Naive thymus-derived CD4-positive, alpha-beta T cell (primary cell): ENCODE measurements around the gene MROH8. TPM values are rescaled to one million over a fixed set of nuclear protein-coding genes. Genes with fewer than 3 reads are reported as not detected.
"Not testable (repeated sequence)": the region's sequence is repeated elsewhere in the genome, so short reads cannot be mapped to it uniquely, and the experiment has no call there.

Experiments
- ATAC-seq: fragments of 150-1000 bp; cut with Tn5 transposase; 2 replicates; pipeline ENCODE4 v1.10.0; 2021; ENCODE audit warnings: mild to moderate bottlenecking, moderate library complexity
- CTCF ChIA-PET: fragments of 350-600 bp; sonication (Branson Sonifier 250); formaldehyde crosslinking; loops from one replicate; lab custom pipeline; 2021; ENCODE audit warnings: antibody characterized with exemption; lab: Charles Lee
- POLR2A ChIA-PET: fragments of 350-600 bp; sonication (Branson Sonifier 250); formaldehyde crosslinking; loops from one replicate; lab custom pipeline; 2021; ENCODE audit warnings: antibody characterized with exemption, inconsistent platforms; lab: Charles Lee
- DNase-seq, 9 donors: peaks; one replicate each; pipeline versions ENCODE4 v3.0.0 to v3.0.0-alpha.2; 2020 to 2022; ENCODE audit warnings: mixed read lengths in 1 of 9
- H3K27ac ChIP-seq: one replicate; pipeline ENCODE4 v1.7.0; 2013; ENCODE audit warnings: mild to moderate bottlenecking, low read depth, low read length, moderate library complexity
- H3K27me3 ChIP-seq, 2 donors: one replicate each; pipeline ENCODE4 v1.7.0; 2013; ENCODE audit warnings: low read length in 2 of 2, mild to moderate bottlenecking in 2 of 2, moderate library complexity in 2 of 2; ENCODE audit not compliant: control insufficient read depth in 2 of 2, insufficient read depth in 2 of 2
- H3K36me3 ChIP-seq, 3 experiments: 1 replicate in 2 of 3; 2 replicates in 1 of 3; pipeline ENCODE4 v1.7.0; 2013; ENCODE audit warnings: low read length in 3 of 3, mild to moderate bottlenecking in 3 of 3, moderate library complexity in 1 of 3; ENCODE audit not compliant: insufficient read depth in 3 of 3, control insufficient read depth in 2 of 3
- H3K4me1 ChIP-seq, 2 donors: one replicate each; pipeline ENCODE4 v1.7.0; 2013; ENCODE audit warnings: low read length in 2 of 2, mild to moderate bottlenecking in 2 of 2, moderate library complexity in 1 of 2; ENCODE audit not compliant: control insufficient read depth in 2 of 2, insufficient read depth in 2 of 2
- H3K4me3 ChIP-seq: 2 replicates; pipeline ENCODE4 v1.7.0; 2013; ENCODE audit warnings: mild to moderate bottlenecking, low read length
- H3K9me3 ChIP-seq, 3 experiments: 1 replicate in 2 of 3; 2 replicates in 1 of 3; pipeline ENCODE4 v1.7.0; 2013; ENCODE audit warnings: low read length in 3 of 3; ENCODE audit not compliant: control insufficient read depth in 2 of 3
- H3K27ac Mint-ChIP-seq, 9 donors: one replicate each; pipeline ENCODE4 v1.8.0; 2020 to 2022; ENCODE audit warnings: mixed read lengths in 9 of 9, mild to moderate bottlenecking in 8 of 9, moderate library complexity in 5 of 9, inconsistent platforms in 2 of 9
- H3K27me3 Mint-ChIP-seq, 5 donors: one replicate each; pipeline ENCODE4 v1.8.0; 2021 to 2022; ENCODE audit warnings: mixed read lengths in 5 of 5, mild to moderate bottlenecking in 1 of 5
- H3K36me3 Mint-ChIP-seq, 5 donors: one replicate each; pipeline ENCODE4 v1.8.0; 2020 to 2022; ENCODE audit warnings: mixed read lengths in 5 of 5, mild to moderate bottlenecking in 3 of 5, inconsistent platforms in 1 of 5
- H3K4me1 Mint-ChIP-seq, 7 donors: one replicate each; pipeline ENCODE4 v1.8.0; 2020 to 2022; ENCODE audit warnings: mixed read lengths in 7 of 7, mild to moderate bottlenecking in 3 of 7, inconsistent platforms in 1 of 7
- H3K4me3 Mint-ChIP-seq, 10 donors: one replicate each; pipeline ENCODE4 v1.8.0; 2020 to 2022; ENCODE audit warnings: mild to moderate bottlenecking in 10 of 10, mixed read lengths in 10 of 10, moderate library complexity in 6 of 10, inconsistent platforms in 2 of 10
- H3K9me3 Mint-ChIP-seq, 11 donors: one replicate each; pipeline ENCODE4 v1.8.0; 2020 to 2022; ENCODE audit warnings: mixed read lengths in 11 of 11, mild to moderate bottlenecking in 4 of 11, inconsistent platforms in 1 of 11, moderate library complexity in 1 of 11
- intact Hi-C, 2 donors: fragments of 100-400 bp; cut with micrococcal nuclease; formaldehyde crosslinking; loops; one replicate each; pipeline ENCODE4 v1.15.1; 2023
- polyA plus RNA-seq, 2 donors: library from polyadenylated mRNA; unstranded; fragments of 300-500 nt; fragmentation: Illumina TruSeq; gene quantifications; one replicate each; pipeline ENCODE4 v1.2.3, GENCODE V29; 2021
- total RNA-seq, 6 experiments: library from RNA in 5 of 6; stranded (reverse) in 5 of 6; gene quantifications; 1 replicate in 5 of 6; 2 replicates in 1 of 6; pipeline ENCODE4 v1.2.3 and lab custom pipeline; 2021 to 2026

The MROH8 gene
- total and polyA plus RNA-seq, 7 experiments from 2014 or later: 0.59 to 1.9 (median 1.6) TPM

DNA sequence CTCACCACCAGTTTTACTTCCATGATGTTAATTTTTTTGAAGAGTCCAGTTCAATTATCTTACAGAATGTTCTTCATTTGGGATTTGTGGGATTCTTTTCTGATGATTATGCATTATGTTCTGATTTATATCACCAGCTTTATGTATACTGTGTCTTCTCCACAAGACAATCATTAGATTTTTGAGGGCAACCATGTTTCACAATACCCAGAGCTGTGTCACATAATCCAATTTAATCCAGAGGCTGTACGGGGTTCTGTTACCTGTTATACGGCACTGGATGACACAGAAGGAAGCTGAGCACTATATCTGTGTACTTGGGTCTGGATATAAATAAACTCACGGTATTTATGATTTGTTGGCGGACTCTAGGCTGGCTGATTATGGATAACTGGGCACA lies 41.8 kb downstream of the MROH8 start:
- peaks cover 0 to 11% (median 0%) of the 10 kb centered on the region in 5 donors for H3K27me3 Mint-ChIP-seq
- no peak overlapping the region for H3K4me3 Mint-ChIP-seq
- POLR2A ChIA-PET: no interaction called here
- no peaks in the 10 kb centered on the region for H3K27me3 ChIP-seq
- CTCF ChIA-PET: no interaction called here
- H3K36me3 Mint-ChIP-seq: peaks cover 0 to 5% (median 4%) of the 10 kb centered on the region in 5 donors
- H3K9me3 ChIP-seq: no peaks in the 10 kb centered on the region
- H3K27ac ChIP-seq: no peak overlapping the region
- ATAC-seq (no peak), DNase-seq (no peak)
- intact Hi-C loops: no loop called here
- no peak overlapping the region for H3K4me3 ChIP-seq
- peaks cover 0 to 9% of the 10 kb centered on the region in 2 donors for H3K4me1 ChIP-seq
- no peaks in the 10 kb centered on the region for H3K36me3 ChIP-seq
- no peaks in the 10 kb centered on the region for H3K9me3 Mint-ChIP-seq
- H3K4me1 Mint-ChIP-seq: no peaks in the 10 kb centered on the region
- H3K27ac Mint-ChIP-seq: no peak overlapping the region

DNA sequence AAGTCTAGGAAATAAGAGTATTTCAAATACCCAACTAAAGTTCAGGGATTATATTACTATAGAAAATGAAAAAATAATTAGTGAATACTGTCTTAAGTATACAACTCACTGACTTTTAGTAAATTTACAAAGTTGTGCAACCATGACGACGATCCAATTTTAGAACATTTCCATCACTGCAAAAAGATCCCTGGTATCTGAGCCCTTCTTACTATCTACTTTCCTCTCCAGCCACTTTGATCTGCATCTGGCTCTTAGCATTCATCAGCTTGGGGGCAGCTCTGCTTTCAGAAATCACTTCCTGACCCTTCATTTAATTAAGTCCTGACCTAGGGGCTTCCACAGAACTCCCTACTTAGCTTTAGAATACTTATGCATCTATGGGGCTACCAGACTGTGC lies 45.4 kb downstream of the MROH8 start:
- DNase-seq (no peak), ATAC-seq (no peak)
- Mint-ChIP-seq H3K9me3 (no peaks in the 10 kb centered on the region), H3K4me1 (peaks cover 0 to 4% (median 0%) of the 10 kb centered on the region in 7 donors), H3K27me3 (peaks cover 0 to 16% (median 0%) of the 10 kb centered on the region in 5 donors), H3K36me3 (peaks cover 0 to 4% (median 0%) of the 10 kb centered on the region in 5 donors), H3K4me3 (no peak overlapping the region), H3K27ac (no peak overlapping the region)
- POLR2A ChIA-PET: no interaction called here
- H3K36me3 ChIP-seq: no peaks in the 10 kb centered on the region
- no peak overlapping the region for H3K27ac ChIP-seq
- CTCF ChIA-PET: no interaction called here
- no peaks in the 10 kb centered on the region for H3K27me3 ChIP-seq
- H3K9me3 ChIP-seq: no peaks in the 10 kb centered on the region
- intact Hi-C loops: no loop called here
- no peak overlapping the region for H3K4me3 ChIP-seq
- H3K4me1 ChIP-seq: peaks cover 0 to 9% of the 10 kb centered on the region in 2 donors

- ATAC-seq: no peak
- intact Hi-C loops: no loop called here
These were observed 47.9 kb downstream of the MROH8 start for GRCh38 chr20:37131486-37131885.

GRCh38 chr20:37128803-37129202 lies 50.5 kb downstream of the MROH8 start:
- no peaks in the 10 kb centered on the region for H3K36me3 Mint-ChIP-seq
- Histone ChIP-seq H3K4me1 (no peaks in the 10 kb centered on the region), H3K27me3 (no peaks in the 10 kb centered on the region), H3K36me3 (no peaks in the 10 kb centered on the region), H3K4me3 (no peak overlapping the region), H3K9me3 (no peaks in the 10 kb centered on the region), H3K27ac (no peak overlapping the region)
- CTCF ChIA-PET: no interaction called here
- no peak for DNase-seq
- H3K27me3 Mint-ChIP-seq: peaks cover 0 to 15% (median 0%) of the 10 kb centered on the region in 5 donors
- no peak overlapping the region for H3K4me3 Mint-ChIP-seq
- H3K27ac Mint-ChIP-seq: no peak overlapping the region
- H3K4me1 Mint-ChIP-seq: peaks cover 0 to 4% (median 0%) of the 10 kb centered on the region in 7 donors
- ATAC-seq: no peak
- POLR2A ChIA-PET: no interaction called here
- intact Hi-C loops: no loop called here
- H3K9me3 Mint-ChIP-seq: no peaks in the 10 kb centered on the region

More at GRCh38 chr20:37131486-37131885, 47.9 kb downstream of the MROH8 start:
- DNase-seq: no peak
- no peaks in the 10 kb centered on the region for H3K9me3 Mint-ChIP-seq
- Histone ChIP-seq H3K27ac (no peak overlapping the region), H3K4me1 (peaks cover 0 to under 1% of the 10 kb centered on the region in 2 donors), H3K9me3 (no peaks in the 10 kb centered on the region), H3K4me3 (no peak overlapping the region), H3K36me3 (no peaks in the 10 kb centered on the region), H3K27me3 (no peaks in the 10 kb centered on the region)
- peaks cover 0 to 4% (median 0%) of the 10 kb centered on the region in 7 donors for H3K4me1 Mint-ChIP-seq
- ChIA-PET POLR2A (no interaction called here), CTCF (no interaction called here)
- peaks cover 0 to 4% (median 0%) of the 10 kb centered on the region in 5 donors for H3K36me3 Mint-ChIP-seq
- no peak overlapping the region for H3K27ac Mint-ChIP-seq
- H3K4me3 Mint-ChIP-seq: no peak overlapping the region
- peaks cover 0 to 18% (median 0%) of the 10 kb centered on the region in 5 donors for H3K27me3 Mint-ChIP-seq

DNA sequence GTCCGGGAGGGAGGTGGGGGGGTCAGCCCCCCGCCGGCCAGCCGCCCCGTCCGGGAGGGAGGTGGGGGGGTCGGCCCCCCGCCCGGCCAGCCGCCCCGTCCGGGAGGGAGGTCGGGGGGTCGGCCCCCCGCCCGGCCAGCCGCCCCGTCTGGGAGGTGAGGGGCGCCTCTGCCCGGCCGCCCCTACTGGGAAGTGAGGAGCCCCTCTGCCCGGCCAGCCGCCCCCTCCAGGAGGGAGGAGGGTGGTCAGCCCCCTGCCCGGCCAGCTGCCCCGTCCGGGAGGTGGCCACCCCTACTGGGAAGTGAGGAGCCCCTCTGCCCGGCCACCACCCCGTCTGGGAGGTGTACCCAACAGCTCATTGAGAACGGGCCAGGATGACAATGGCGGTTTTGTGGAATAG lies 53.1 kb downstream of the MROH8 start:
- not testable (repeated sequence) for H3K27me3 Mint-ChIP-seq, H3K4me1 ChIP-seq, H3K9me3 Mint-ChIP-seq

GRCh38 chr20:37123441-37123840 lies 55.9 kb downstream of the MROH8 start:
- no peaks in the 10 kb centered on the region for H3K27me3 ChIP-seq
- no peak overlapping the region for H3K27ac Mint-ChIP-seq
- H3K27me3 Mint-ChIP-seq: peaks cover 0 to 8% (median 0%) of the 10 kb centered on the region in 5 donors
- H3K9me3 Mint-ChIP-seq: no peaks in the 10 kb centered on the region
- DNase-seq (no peak), ATAC-seq (peak; percentile 88)
- ChIA-PET POLR2A (no interaction called here), CTCF (no interaction called here)
- no peak overlapping the region for H3K4me3 ChIP-seq
- no peak overlapping the region for H3K27ac ChIP-seq
- no peaks in the 10 kb centered on the region for H3K4me1 ChIP-seq
- H3K9me3 ChIP-seq: no peaks in the 10 kb centered on the region
- intact Hi-C loops: no loop called here
- H3K36me3 ChIP-seq: no peaks in the 10 kb centered on the region
- no peaks in the 10 kb centered on the region for H3K36me3 Mint-ChIP-seq
- H3K4me1 Mint-ChIP-seq: no peaks in the 10 kb centered on the region
- no peak overlapping the region for H3K4me3 Mint-ChIP-seq

More for the DNA sequence above, 53.1 kb downstream of the MROH8 start:
- H3K4me3 Mint-ChIP-seq, DNase-seq, H3K27ac Mint-ChIP-seq, H3K9me3 ChIP-seq, CTCF ChIA-PET, H3K4me3 ChIP-seq, H3K36me3 ChIP-seq, intact Hi-C loops, H3K27me3 ChIP-seq, H3K27ac ChIP-seq, ATAC-seq, H3K36me3 Mint-ChIP-seq, POLR2A ChIA-PET, H3K4me1 Mint-ChIP-seq: not testable (repeated sequence)

- POLR2A ChIA-PET: no interaction called here
- CTCF ChIA-PET: no interaction called here
- intact Hi-C loops: no loop called here
These were observed 58.9 kb downstream of the MROH8 start for GRCh38 chr20:37120497-37120896.

More at GRCh38 chr20:37120497-37120896, 58.9 kb downstream of the MROH8 start:
- Histone ChIP-seq H3K4me3 (no peak overlapping the region), H3K36me3 (no peaks in the 10 kb centered on the region), H3K27me3 (no peaks in the 10 kb centered on the region), H3K9me3 (no peaks in the 10 kb centered on the region), H3K27ac (no peak overlapping the region), H3K4me1 (no peaks in the 10 kb centered on the region)
- ATAC-seq: no peak
- Mint-ChIP-seq H3K4me3 (no peak overlapping the region), H3K4me1 (no peaks in the 10 kb centered on the region), H3K9me3 (no peaks in the 10 kb centered on the region), H3K36me3 (no peaks in the 10 kb centered on the region), H3K27ac (no peak overlapping the region), H3K27me3 (peaks cover 0 to 6% (median 0%) of the 10 kb centered on the region in 5 donors)
- no peak for DNase-seq
